Uterus (tissue), 4 donors: Measurements from ENCODE around the gene ZNF552. TPM values are rescaled to one million over a fixed set of nuclear protein-coding genes. Genes with fewer than 3 reads are reported as not detected.
A peak's percentile ranks its signal among the peaks of the same experiment; 100 is the strongest.
"Not testable (repeated sequence)": the region's sequence is repeated elsewhere in the genome, so short reads cannot be mapped to it uniquely, and the experiment has no call there.

Source experiments
- DNase-seq, 2 donors: peaks; one replicate each; pipeline ENCODE4 v3.0.0-alpha.2; 2019 to 2020
- H3K27ac ChIP-seq, 2 donors: fragments of 200-600 bp; sonication (generic); 1 replicate in 1 of 2; 2 replicates in 1 of 2; pipeline ENCODE4 v1.5.1; 2016 to 2018
- H3K27me3 ChIP-seq, 2 donors: fragments of 200-600 bp; sonication (generic); one replicate each; pipeline ENCODE4 v1.5.1; 2018 to 2019; ENCODE audit warnings: control low read depth in 1 of 2
- H3K36me3 ChIP-seq, 2 donors: fragments of 200-600 bp; sonication (generic); one replicate each; pipeline ENCODE4 v1.5.1; 2019; ENCODE audit warnings: control low read depth in 1 of 2
- H3K4me1 ChIP-seq, 2 donors: fragments of 200-600 bp; sonication (generic); one replicate each; pipeline ENCODE4 v1.5.1; 2018 to 2019; ENCODE audit warnings: control low read depth in 1 of 2
- H3K4me3 ChIP-seq, 2 donors: fragments of 200-600 bp; sonication (generic); 1 replicate in 1 of 2; 2 replicates in 1 of 2; pipeline ENCODE4 v1.5.1; 2018 to 2019; ENCODE audit warnings: mild to moderate bottlenecking in 1 of 2
- H3K9me3 ChIP-seq, 2 donors: fragments of 200-600 bp; sonication (generic); one replicate each; pipeline ENCODE4 v1.5.1; 2019; ENCODE audit warnings: control low read depth in 1 of 2
- CTCF ChIP-seq, 4 experiments: fragments of 200-600 bp in 2 of 4; fragments of 450-650 bp in 2 of 4; sonication (generic) in 2 of 4; IDR thresholded peaks; one replicate each; pipeline ENCODE4 v1.5.1; 2016 to 2019; ENCODE audit warnings: antibody characterized with exemption in 4 of 4, mild to moderate bottlenecking in 2 of 4, moderate library complexity in 1 of 4
- POLR2A ChIP-seq, 2 donors: fragments of 450-650 bp; IDR thresholded peaks; one replicate each; pipeline ENCODE4 v1.6.1; 2016; ENCODE audit warnings: antibody characterized with exemption in 2 of 2, mild to moderate bottlenecking in 1 of 2, moderate library complexity in 1 of 2
- intact Hi-C: fragments of 100-400 bp; cut with DNase I; formaldehyde crosslinking; loops from one replicate; pipeline ENCODE4 v1.15.1; 2023; ENCODE audit warnings: low total_unique reads
- total RNA-seq, 4 donors: library from RNA; depleted of rRNA in 3 of 4; stranded (reverse); fragments of >200 nt in 3 of 4; gene quantifications; one replicate each; pipeline versions ENCODE4 v1.1.0 to v1.2.4, GENCODE V29; 2014 to 2023
- donor health status: DM: yes; HTN: yes; CAD: no.

Gene ZNF552
- total RNA-seq, result 10 to 100 TPM in 2 of 4 donors, 1 to 10 TPM in 1, under 1 TPM in 1; 0.77 to 15.0 (median 9.3) TPM

GRCh38 chr19:57814505-57815246 lies at the start of gene ZNF552:
TSS of gene ZNF552 (minus strand) at chr19:57814913. CDS start at chr19:57814743, 170 bp downstream.
- no peaks in the 10 kb centered on the region for H3K9me3 ChIP-seq
- TF ChIP-seq CTCF (IDR thresholded peaks at IDR 0.05) (no peak), POLR2A (IDR thresholded peaks at IDR 0.05) (peak; percentile 61 to 69)
- no peaks in the 10 kb centered on the region for H3K36me3 ChIP-seq
- peak within 1 kb of the TSS; percentile 71 to 79 for H3K27ac ChIP-seq
- H3K4me3 ChIP-seq, result peak within 1 kb of the TSS; percentile 64 to 92
- H3K4me1 ChIP-seq, result no peaks in the 10 kb centered on the region
- peak; percentile 80 to 85 for DNase-seq
- H3K27me3 ChIP-seq, result no peaks in the 10 kb centered on the region
- intact Hi-C loops, result no loop called here

GRCh38 chr19:57862351-57862750 lies 47.6 kb upstream of the ZNF552 start:
- DNase-seq, H3K36me3 ChIP-seq, intact Hi-C loops, H3K4me1 ChIP-seq, H3K27me3 ChIP-seq, H3K4me3 ChIP-seq, H3K27ac ChIP-seq: not testable (repeated sequence)
- peaks cover 0 to 75% of the 10 kb centered on the region in 2 donors for H3K9me3 ChIP-seq

GRCh38 chr19:57854117-57854516 lies 39.4 kb upstream of the ZNF552 start:
- H3K36me3 ChIP-seq, DNase-seq, H3K4me1 ChIP-seq, intact Hi-C loops, H3K4me3 ChIP-seq, H3K27me3 ChIP-seq, H3K27ac ChIP-seq: not testable (repeated sequence)
- H3K9me3 ChIP-seq, result peaks cover 0 to 30% of the 10 kb centered on the region in 2 donors

- H3K9me3 ChIP-seq, result peaks cover 0 to 20% of the 10 kb centered on the region in 2 donors
- H3K27ac ChIP-seq, H3K27me3 ChIP-seq, H3K4me1 ChIP-seq, DNase-seq, H3K4me3 ChIP-seq, H3K36me3 ChIP-seq, intact Hi-C loops: not testable (repeated sequence)
Observed at GRCh38 chr19:57851812-57852603, 37.3 kb upstream of the ZNF552 start.

- H3K4me1 ChIP-seq, result no peaks in the 10 kb centered on the region
- peak overlapping the region in 1 of 2 donors; percentile 47 for H3K27ac ChIP-seq
- DNase-seq, result no peak
- H3K36me3 ChIP-seq, result no peaks in the 10 kb centered on the region
- TF ChIP-seq POLR2A (IDR thresholded peaks at IDR 0.05) (no peak), CTCF (IDR thresholded peaks at IDR 0.05) (no peak)
- no peaks in the 10 kb centered on the region for H3K27me3 ChIP-seq
- intact Hi-C loops, result no loop called here
- peak overlapping the region; percentile 52 to 69 for H3K4me3 ChIP-seq
- peaks cover 0 to 12% of the 10 kb centered on the region in 2 donors for H3K9me3 ChIP-seq
Observed at GRCh38 chr19:57850553-57851017, 35.9 kb upstream of the ZNF552 start.

- Histone ChIP-seq H3K27ac (peak within 1 kb of the TSS; percentile 4 to 47), H3K4me3 (peak within 1 kb of the TSS; percentile 52 to 69)
- DNase-seq, result peak; percentile 37 to 56
- TF ChIP-seq POLR2A (IDR thresholded peaks at IDR 0.05), result peak in 1 of 2 donors; percentile 16
- H3K36me3 ChIP-seq, H3K27me3 ChIP-seq, H3K9me3 ChIP-seq, intact Hi-C loops, H3K4me1 ChIP-seq: not testable (repeated sequence)
Observed at GRCh38 chr19:57849666-57850473, 35.2 kb upstream of the ZNF552 start, which contains the start of gene ZNF587. TSS of gene ZNF587 (plus strand) at chr19:57849859. CDS start at chr19:57850039, 180 bp downstream.

GRCh38 chr19:57849162-57849665 lies 34.5 kb upstream of the ZNF552 start:
- DNase-seq, H3K27me3 ChIP-seq, H3K9me3 ChIP-seq, H3K36me3 ChIP-seq, H3K4me1 ChIP-seq, H3K27ac ChIP-seq, intact Hi-C loops: not testable (repeated sequence)
- peak overlapping the region in 1 of 2 donors; percentile 52 for H3K4me3 ChIP-seq

- H3K36me3 ChIP-seq, intact Hi-C loops, H3K4me1 ChIP-seq, H3K27ac ChIP-seq, H3K4me3 ChIP-seq, H3K9me3 ChIP-seq, DNase-seq, H3K27me3 ChIP-seq: not testable (repeated sequence)
Observed at GRCh38 chr19:57847164-57847563, 32.5 kb upstream of the ZNF552 start.
